Heart left ventricle (tissue), 13 donors: ENCODE results near the gene MACIR.

Experiments used
- POLR2A ChIP-seq, 2 donors: fragments of 450-650 bp; IDR thresholded peaks; one replicate each; pipeline ENCODE4 v1.6.1; 2017; ENCODE audit warnings: antibody characterized with exemption in 2 of 2, mild to moderate bottlenecking in 2 of 2, moderate library complexity in 2 of 2
- TF ChIP-seq, protein P1 (sequence below), 12 donors: fragments of 200-600 bp; sonication (generic) in 4 of 12; IDR thresholded peaks; one replicate each; pipeline versions ENCODE4 v1.5.0 to v1.8.0; 2018 to 2022; ENCODE audit warnings: antibody characterized with exemption in 12 of 12, mild to moderate bottlenecking in 5 of 12
- donor health status: ischemic (EF 13 %, LVEDD 7.1; RV severe dilation, severe dysfunction).
- donor health status: DM: no; HTN: yes; CAD: no.
- donor health status: DM: no; HTN: no; CAD: no.
- donor health status: ischemic (EF 25% LVEDD 6.9; RV normal size, moderate dysfunction).
- donor health status: ischemic (EF 25% LVEDD 5.7; RV mildly dilated, moderate dysfunction).
- donor health status: ischemic (EF 35%, LVEDD 5.7; RV mildly dilated, moderate dysfunction).
- donor health status: nonischemic (EF 11% LVEDD 7.7; RV severe dilation, severe dysfunction).
- donor health status: DM: yes; HTN: yes; CAD: no.
- donor health status: PGD.
- donor health status: ischemic (EF 29% LVEDD 5.4; RV normal size, mild dysfunction).
- donor health status: nonischemic (EF 23%, LVEDD 6.1; RV moderate dilation, normal function).

DNA sequence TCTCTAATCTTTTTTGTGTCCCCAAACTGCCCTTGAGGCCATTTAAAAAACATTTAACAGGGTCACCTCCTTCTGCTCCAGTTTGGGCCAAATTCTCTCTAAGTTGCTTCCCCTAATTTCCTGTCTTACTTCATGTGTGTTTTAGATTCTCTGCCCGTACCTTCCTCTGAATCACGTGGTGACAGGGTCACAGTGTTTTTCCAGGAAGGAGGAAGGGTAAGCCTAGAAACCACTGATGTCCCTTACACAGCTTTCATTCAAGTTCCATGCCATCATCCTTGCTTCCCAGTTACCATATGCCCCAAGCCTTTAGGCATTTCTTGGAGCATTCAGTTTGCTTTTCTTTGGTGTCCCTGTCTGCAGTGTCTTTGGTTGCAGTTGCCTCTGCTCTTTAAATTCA, 42.4 kb upstream of the MACIR start:
- no peak for TF ChIP-seq POLR2A (IDR thresholded peaks at IDR 0.05)
- TF ChIP-seq, protein P1, sequence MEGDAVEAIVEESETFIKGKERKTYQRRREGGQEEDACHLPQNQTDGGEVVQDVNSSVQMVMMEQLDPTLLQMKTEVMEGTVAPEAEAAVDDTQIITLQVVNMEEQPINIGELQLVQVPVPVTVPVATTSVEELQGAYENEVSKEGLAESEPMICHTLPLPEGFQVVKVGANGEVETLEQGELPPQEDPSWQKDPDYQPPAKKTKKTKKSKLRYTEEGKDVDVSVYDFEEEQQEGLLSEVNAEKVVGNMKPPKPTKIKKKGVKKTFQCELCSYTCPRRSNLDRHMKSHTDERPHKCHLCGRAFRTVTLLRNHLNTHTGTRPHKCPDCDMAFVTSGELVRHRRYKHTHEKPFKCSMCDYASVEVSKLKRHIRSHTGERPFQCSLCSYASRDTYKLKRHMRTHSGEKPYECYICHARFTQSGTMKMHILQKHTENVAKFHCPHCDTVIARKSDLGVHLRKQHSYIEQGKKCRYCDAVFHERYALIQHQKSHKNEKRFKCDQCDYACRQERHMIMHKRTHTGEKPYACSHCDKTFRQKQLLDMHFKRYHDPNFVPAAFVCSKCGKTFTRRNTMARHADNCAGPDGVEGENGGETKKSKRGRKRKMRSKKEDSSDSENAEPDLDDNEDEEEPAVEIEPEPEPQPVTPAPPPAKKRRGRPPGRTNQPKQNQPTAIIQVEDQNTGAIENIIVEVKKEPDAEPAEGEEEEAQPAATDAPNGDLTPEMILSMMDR (IDR thresholded peaks at IDR 0.05): no peak
